Measurements from ENCODE around the gene MEA1.

MEA1 gene

GRCh38 chr6:43037706-43038105, 24.0 kb upstream of the MEA1 start:
- no peak for DNase-seq

- DNase-seq, result no peak
These were observed 23.5 kb upstream of the MEA1 start for GRCh38 chr6:43037197-43037596.

DNA sequence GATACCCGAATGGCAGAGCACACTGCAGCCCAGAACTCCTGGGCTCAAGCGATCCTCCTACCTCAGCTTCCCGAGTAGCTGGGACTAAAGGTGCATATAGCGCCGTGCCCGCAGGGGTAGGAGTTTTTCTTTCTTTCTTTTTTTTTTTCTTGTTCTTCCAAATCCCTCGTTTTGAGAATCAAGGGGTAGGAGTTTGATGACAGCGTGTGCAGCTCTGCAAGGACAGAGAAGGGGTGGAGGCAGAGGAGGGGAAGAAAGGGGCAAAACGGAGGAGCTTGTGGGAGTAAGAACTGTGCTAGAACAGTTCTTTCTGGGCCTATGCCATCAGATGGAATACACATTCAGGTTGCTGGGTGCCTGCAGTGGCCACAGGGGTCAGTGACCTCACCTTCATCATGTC, 23.0 kb upstream of the MEA1 start:
- no peak for DNase-seq

DNA sequence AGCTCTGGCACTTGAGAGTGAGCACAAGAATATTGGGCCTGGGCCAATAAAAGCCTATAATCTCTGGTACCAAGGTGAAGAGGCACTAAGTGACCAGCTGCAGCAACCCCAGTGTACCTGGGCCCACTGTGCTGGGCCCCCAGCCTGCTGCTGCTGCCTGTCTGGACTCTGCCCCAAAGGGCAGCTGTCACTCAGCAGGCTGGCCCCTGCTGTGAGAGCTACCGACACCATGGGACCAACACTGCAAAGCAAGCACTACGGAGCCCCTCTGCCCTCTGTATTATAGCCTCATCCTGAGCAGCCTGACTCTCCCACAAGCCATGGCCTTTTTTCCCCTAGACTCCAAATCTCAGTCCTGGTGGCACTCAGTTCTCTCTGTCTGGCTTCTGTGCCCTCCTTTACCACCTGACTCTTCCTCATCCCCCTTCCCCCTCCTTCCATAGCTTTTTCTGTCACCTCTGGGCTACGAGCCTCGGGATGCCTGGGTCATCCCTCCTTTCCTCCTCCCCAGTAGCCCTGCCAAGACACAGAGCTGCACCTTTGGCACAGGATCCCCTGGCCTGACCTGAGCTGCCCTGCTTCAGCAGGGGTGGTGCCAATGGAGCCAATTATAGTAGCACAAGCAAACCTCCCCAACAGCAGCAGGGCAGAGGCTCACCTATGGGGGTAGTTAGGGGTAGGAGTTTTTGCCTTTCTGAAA, 21.9 kb upstream of the MEA1 start:
- no peak for DNase-seq

DNA sequence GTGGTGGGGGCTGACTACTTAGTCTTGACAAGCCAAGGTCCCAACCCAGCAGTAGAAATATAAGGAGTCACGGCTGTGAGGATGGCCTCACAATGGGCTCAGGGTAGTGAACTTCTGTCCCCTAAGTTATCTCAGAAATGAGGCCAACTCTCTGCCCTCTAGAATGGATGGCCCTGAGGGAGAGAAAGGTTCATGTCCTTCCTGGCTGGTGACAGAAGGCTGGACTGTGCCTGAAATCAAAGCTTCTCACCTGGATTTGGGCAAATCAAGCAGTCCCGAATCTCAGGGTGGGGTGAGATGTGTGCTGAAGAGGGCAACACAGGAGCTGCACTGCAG, 20.4 kb upstream of the MEA1 start:
- DNase-seq, result no peak

GRCh38 chr6:43033496-43034189, 19.9 kb upstream of the MEA1 start:
- peak; percentile 43 to 63 for DNase-seq

GRCh38 chr6:43032326-43032725, 18.6 kb upstream of the MEA1 start:
- no peak for DNase-seq

GRCh38 chr6:43029120-43029519, 15.4 kb upstream of the MEA1 start:
- no peak for DNase-seq

- DNase-seq, result no peak
These were observed 12.6 kb upstream of the MEA1 start for GRCh38 chr6:43026365-43026764.

DNA sequence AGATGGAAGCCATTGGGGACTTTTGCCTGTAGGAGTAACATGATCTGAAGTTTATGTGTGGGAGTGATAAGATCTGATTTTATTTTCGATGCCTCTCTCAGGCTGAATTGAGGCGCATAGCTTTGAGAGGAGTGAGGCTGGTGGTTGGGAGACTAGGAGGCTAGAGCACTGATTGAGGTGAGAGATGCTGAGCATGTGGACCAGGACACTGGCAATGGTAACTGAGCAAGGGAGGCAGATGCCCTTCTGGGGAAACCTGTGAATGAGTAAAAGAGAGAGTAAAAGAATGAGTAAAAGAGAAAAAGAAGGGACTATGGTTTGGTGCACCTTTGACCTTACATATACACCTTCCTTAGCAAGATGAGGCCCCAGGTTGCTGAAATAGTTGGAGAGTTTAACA, 10.7 kb upstream of the MEA1 start:
- no peak for DNase-seq

GRCh38 chr6:43021270-43022047, 7.7 kb upstream of the MEA1 start, which contains the start of gene RRP36:
Gene RRP36 (plus strand): TSS chr6:43021623. CDS start chr6:43021655, 32 bp downstream.
- DNase-seq, result peak; percentile 62

DNA sequence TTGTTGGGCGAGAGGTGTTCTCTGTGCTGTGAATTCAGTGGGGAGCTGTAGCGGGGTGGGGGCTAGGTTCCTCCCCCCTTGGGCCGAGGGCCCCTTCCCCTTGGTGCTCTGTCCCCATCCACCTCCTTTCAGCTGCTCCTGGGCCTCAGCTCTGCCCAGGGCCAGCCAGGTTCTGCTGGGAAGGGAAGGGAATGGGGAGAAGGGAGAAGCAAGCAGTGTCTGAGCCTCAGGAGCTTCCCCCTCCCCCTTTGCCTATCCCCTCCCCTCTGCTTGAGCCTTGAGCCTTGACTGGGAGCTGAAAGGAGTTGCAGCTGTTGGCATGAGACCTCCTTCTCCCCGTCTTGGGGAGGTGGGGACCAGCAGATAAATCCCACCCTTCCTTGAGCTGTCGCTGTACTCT, 7.1 kb upstream of the MEA1 start:
- no peak for DNase-seq

DNA sequence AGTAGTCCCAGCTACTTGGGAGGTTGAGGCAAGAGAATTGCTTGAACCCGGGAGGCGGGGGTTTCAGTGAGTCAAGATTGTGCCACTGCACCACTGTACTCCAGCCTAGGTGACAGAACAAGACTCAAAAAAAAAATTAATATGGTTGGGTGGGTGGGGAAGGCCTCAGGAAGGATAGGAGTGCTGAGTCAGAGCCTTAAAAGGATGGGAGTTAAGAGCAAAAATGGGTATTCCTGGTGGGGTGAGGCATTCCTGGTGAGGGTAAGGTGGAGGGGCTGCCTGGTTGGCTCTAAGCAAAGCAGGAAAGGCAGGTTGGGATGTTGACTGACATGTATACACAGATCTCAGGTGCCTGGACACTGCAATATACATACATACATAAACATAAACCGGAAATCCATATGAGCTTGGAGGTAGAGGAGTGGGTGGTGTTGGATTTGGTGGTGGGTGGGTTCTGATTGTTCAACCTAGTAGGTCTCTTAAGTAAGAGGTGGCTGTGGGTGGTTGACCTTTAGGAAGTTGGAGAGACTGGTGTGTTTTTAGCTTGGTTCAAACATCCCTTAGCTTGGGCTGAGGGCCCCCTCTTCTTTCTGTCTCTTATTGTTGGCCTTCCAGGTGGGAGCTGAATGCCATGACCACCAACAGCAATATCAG, 6.4 kb upstream of the MEA1 start:
- peak in 1 of 2 donors; percentile 16 for DNase-seq

GRCh38 chr6:43019152-43019551, 5.4 kb upstream of the MEA1 start:
- DNase-seq, result no peak

DNA sequence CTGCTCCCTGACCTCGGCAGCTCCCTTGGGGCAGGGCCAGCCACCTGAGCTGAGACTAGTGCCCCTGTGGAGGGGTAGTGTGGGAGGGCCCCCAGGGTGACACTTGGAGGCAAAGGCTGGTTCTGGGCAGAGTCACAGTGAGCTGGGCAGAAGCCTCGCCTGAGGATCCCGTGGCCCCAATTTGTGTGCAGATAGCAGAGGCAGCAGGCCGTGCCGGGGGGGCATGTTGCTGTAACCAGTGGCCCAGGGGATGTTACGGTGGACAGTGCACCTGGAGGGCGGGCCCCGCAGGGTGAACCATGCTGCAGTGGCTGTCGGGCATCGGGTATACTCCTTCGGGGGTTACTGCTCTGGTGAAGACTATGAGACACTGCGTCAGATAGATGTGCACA, 3.2 kb upstream of the MEA1 start:
- no peak for DNase-seq

- DNase-seq, result peak; percentile 3 to 5
These were observed 2.6 kb upstream of the MEA1 start for GRCh38 chr6:43016176-43016942.

- peak in 1 of 2 donors; percentile 4 for DNase-seq
These were observed 726 bp upstream of the MEA1 start for GRCh38 chr6:43014434-43014909.

- DNase-seq, result peak in 1 of 2 donors; percentile 15
These were observed 476 bp downstream of the MEA1 start for GRCh38 chr6:43013097-43013842.

- no peak for DNase-seq
These were observed 1.4 kb downstream of the MEA1 start for GRCh38 chr6:43012364-43012763.

DNA sequence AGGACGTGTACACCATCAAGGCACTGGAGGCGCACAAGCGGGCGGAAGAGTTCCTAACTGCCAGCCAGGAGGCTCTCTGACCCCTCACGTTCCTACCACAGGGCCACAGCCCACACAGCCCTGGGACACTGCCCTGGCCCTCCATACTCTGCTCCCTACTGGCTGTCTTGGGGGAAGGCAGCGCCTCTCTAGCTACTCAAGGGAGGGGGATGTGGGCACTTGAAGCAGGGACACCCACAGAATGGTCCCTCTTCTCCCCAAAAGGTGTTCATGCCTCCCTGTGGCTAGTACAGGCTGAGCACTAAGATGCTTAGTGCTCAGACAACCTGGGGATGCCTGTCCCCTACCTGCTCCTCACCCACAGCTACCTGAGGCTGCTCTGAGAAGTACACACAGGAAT, 2.5 kb downstream of the MEA1 start:
- DNase-seq, result no peak

GRCh38 chr6:43009124-43009523, 4.6 kb downstream of the MEA1 start:
- DNase-seq, result peak in 1 of 2 donors; percentile 41

- DNase-seq, result no peak
These were observed 6.6 kb downstream of the MEA1 start for GRCh38 chr6:43007126-43007525.
